Measurements from ENCODE around the gene GPC6.

DNA sequence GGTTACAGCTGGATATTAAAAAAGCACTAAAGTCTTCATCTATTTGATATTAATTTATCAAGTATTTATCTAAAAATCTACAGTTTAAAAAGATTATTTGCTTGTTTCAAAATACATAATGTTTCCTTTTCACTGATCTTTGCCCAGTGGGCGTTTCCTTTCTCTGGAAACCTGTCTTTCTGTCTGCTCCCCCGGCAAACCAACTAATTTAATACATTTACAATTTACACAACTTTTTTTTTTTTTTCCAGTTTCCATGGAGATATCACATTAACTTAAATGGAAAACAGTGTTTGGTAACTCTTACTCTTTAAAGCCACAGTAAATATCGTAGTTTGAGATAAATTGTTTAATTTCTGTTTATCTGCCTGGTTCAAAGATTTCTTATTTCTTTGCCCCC lies 5.3 kb downstream of the GPC6 start:
- TF ChIP-seq, protein P1, sequence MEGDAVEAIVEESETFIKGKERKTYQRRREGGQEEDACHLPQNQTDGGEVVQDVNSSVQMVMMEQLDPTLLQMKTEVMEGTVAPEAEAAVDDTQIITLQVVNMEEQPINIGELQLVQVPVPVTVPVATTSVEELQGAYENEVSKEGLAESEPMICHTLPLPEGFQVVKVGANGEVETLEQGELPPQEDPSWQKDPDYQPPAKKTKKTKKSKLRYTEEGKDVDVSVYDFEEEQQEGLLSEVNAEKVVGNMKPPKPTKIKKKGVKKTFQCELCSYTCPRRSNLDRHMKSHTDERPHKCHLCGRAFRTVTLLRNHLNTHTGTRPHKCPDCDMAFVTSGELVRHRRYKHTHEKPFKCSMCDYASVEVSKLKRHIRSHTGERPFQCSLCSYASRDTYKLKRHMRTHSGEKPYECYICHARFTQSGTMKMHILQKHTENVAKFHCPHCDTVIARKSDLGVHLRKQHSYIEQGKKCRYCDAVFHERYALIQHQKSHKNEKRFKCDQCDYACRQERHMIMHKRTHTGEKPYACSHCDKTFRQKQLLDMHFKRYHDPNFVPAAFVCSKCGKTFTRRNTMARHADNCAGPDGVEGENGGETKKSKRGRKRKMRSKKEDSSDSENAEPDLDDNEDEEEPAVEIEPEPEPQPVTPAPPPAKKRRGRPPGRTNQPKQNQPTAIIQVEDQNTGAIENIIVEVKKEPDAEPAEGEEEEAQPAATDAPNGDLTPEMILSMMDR (IDR thresholded peaks at IDR 0.05; ENCODE audit: low read depth, low read length) = no peak
- no peak for TF ChIP-seq POLR2A (IDR thresholded peaks at IDR 0.05; ENCODE audit: extremely low read depth, insufficient read length)
- TF ChIP-seq MYC (IDR thresholded peaks at IDR 0.05; ENCODE audit: low read depth, low read length) = no peak
- TF ChIP-seq, protein P2, sequence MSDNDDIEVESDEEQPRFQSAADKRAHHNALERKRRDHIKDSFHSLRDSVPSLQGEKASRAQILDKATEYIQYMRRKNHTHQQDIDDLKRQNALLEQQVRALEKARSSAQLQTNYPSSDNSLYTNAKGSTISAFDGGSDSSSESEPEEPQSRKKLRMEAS (IDR thresholded peaks at IDR 0.05; ENCODE audit: low read depth, low read length) = no peak

All from NB4 (cell line).